CD4-positive, alpha-beta T cell treated with Interleukin-2 at 100 ng/mL for 4 hours (primary cell): ENCODE data around the gene PHF8.

Experiments used
- DNase-seq: peaks from one replicate; pipeline ENCODE4 v3.0.0-alpha.2; 2020; ENCODE audit warnings: low spot score

Gene PHF8

GRCh38 chrX:54012830-54013500, 31.3 kb downstream of the PHF8 start:
- DNase-seq = no peak

DNA sequence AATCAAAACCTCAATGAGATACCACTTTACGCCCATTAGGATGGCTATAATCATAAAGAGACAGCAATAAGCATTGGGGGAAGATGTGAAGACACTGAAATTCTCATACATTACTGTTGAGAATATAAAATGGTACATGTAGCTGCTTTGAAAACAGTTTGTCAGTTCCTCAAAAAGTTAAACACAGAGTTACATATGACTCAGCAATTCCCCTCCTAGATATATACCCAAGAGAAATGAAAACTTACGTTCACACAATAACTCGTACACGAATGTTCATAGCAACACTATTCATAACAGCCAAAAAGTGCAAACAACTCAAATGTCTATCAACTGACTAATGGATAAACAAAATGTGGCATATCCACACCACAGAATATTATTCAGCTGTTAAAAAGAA, 36.6 kb downstream of the PHF8 start:
- no peak for DNase-seq

DNA sequence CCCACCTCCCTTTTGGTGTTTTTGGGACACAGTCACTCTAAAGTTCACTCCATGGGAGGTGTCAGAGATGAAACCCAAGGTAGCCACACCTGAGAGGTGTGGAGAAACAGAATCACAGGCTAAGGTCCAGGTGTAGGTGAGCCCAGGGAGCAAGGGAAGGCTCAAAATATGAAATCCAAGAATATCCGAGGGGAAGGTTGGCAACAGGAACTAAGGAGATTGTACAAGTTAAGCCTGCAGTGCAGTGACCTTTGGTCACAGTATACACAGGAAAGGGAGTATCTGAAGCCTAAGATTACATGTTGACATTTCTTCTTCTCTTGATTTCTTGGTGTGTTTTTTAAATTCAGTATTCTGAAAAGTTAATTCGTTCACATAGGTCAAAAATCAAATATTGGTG, 46.5 kb downstream of the PHF8 start:
- no peak for DNase-seq

DNA sequence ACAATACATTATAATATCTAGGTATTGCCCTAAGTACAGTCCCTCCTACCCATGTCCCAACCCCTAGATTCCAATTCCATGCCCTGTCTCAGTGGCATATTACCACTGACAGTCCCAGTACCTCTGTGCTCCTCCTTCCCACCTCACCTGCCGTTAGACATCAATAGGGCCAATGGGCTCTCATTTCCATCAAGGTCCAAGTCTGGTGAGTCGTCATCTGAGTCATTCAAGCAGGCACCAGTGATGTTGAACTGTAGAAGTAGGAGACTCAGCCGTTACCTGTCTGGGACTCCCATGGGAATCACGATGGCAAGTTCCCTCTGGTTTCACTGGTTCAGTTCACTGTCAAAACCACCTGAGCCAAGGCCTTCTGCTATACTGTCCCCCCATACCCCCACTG, 51.7 kb downstream of the PHF8 start:
- DNase-seq = no peak

GRCh38 chrX:53990171-53990570, 54.1 kb downstream of the PHF8 start:
- DNase-seq = no peak

- no peak for DNase-seq
These were observed 59.4 kb downstream of the PHF8 start for GRCh38 chrX:53984895-53985294.

DNA sequence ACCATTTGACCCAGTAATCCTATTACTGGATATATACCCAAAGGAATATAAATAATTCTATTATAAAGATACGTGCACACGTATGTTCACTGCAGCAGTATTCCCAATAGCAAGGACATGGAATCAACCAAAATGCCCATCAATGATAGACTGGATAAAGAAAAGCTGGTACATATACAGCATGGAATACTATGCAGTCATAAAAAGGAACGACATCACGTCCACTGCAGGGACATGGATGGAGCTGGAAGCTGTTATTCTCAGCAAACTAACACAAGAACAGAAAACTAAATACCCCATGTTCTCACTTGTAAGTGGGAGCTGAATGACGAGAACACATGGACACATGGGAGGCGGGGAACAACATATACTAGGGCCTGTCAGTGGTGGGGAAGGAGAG, 69.7 kb downstream of the PHF8 start:
- DNase-seq = no peak

DNA sequence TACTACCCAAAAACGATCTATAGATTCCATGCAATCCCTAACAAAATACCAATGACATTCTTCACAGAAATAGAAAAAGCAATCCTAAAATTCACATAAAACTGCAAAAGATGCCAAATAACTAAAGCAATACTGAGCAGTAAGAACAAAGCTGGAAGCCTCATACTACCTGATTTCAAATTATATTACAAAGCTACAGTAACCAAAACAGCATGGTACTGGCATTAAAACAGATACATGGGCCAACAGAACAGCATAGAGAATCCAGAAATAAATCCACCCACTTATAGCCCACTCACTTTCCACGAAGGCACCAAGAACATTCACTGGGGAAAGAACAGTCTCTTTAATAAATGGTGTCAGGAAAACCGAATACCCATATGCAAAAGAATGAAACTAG, 74.7 kb downstream of the PHF8 start:
- no peak for DNase-seq

DNA sequence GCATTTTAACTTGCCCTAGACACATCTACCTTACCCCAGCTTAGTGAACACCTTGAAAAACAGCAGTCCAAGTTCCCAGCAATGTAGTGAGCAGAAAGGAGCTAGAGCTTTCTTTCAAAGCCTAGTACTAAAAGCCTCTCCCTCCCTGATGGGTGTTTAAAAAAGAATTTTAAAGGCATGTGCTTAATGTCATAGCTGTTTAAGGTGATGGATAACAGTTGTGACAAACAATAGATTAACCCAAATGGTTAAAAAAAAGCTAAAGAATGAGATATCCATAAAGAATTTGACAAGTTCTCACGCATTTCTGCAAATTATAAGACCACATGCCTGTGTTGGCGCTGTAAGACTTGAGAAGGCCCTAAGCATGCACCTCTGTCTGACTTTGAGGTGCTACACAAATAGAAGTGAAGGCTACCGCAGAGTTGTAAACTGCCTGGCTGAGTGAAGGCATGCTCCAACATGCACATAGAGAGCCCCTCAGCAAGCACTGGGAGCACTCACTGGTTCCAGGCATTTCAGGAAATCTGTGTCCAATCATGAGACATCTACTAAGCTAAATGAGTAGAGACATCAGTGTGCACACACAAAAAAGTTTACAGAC, 94.0 kb downstream of the PHF8 start:
- DNase-seq = no peak

GRCh38 chrX:53940180-53940579, 104.1 kb downstream of the PHF8 start:
- DNase-seq = no peak

DNA sequence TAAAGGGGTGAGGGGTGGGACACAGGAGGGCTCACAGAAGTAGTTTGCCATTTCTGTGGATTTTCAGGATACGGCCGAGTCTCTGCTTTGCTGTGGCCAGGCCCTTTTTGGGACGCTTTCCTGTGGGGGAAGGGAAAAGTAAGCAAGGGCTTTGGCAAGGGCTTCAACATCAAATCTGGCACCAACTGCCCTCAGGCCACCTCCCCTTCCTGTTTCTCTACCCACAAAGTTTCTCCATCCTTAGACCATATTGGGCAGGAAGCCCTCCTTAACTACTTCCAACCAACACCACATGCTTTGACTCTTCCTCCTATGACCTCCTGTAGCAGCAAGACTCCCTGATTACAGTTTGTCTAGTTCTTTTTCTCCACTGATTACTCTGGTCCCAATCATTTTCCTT, 105.1 kb downstream of the PHF8 start:
- DNase-seq = no peak

DNA sequence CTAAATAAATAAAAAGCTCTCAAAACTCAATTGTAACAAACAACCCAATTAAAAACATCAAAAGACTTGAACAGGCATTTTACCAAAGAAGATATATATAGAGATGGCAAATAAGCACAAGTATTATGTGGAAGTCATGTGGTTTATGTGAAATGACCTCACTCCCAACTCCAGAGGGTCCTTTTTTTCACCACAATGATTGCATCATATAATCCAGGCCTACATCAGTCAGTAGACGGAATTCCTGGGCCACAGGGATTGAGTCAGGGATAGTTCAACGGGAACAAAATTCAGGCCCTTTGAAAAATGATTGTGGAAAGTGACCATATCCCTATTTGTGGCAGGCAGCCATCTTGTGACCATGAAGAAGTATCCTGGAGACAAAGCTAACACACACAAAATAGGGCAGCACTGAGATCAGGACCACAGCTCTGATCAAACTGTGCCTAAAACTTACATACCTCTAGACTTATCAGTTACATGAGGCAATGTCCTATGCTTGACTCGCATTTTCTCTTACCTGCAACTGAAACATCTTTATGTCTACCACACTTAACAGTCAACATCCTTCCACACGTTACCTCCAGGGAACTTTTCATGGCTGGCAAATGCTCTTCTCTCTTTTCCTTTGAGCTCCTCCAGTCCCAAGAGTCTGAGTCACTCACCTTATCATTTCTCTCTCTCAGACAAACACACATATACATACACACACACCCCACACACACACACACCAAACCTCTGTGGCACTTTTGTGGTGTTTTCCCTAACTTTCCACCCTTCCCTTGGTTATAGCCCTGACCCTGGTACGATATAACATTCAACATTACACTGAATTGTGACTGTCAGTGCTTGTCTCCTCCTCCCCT, 113.5 kb downstream of the PHF8 start:
- no peak for DNase-seq

GRCh38 chrX:53926030-53926429, 118.2 kb downstream of the PHF8 start:
- no peak for DNase-seq

DNA sequence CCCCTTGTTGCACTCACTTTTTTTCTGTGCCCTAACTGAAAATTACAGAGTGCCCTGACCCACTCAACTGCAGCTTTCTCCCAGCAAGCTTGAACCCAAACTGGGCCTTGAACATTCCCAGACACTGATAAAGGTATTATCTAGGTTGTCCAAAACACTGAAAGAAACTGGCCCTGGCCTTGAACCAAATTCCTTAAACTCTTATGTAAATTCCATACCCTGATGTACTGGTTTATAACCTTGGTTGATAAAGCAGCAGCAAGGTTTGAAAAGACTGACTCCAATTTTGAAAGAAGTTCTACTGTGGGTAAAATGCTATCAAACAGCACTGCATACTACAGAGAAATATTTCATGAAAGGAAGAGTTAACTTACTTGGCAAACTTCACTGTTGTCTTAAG, 125.6 kb downstream of the PHF8 start:
- DNase-seq = no peak

DNA sequence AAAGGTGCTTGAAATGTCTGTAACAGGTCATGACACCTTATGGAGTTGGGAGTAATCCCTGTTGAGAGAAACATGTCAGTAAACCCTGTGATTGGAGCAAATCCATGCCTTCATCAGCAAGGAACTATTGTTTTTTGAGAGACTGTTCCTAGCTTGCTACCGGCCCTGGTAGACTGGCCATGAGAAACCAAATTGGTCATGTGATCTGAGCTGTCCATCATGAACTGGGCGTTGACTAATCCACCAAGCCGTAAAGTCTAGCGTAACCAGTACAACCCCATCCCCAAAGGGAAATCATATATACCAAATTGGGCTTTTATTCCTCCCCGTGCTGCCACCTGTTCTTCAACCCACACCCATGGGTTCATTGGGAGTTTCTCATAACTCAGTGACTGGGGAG, 143.7 kb downstream of the PHF8 start:
- DNase-seq = no peak

GRCh38 chrX:53895270-53895669, 149.0 kb downstream of the PHF8 start:
- DNase-seq = no peak
